Progenitor cell of endocrine pancreas (in vitro differentiated cells): ENCODE data around the gene ARHGAP29. TPM values are rescaled to one million over a fixed set of nuclear protein-coding genes. Genes with fewer than 3 reads are reported as not detected.
"Not testable (repeated sequence)": the region's sequence is repeated elsewhere in the genome, so short reads cannot be mapped to it uniquely, and the experiment has no call there.

Source experiments
- DNase-seq: peaks from one replicate; pipeline ENCODE4 v3.0.0; 2021; ENCODE audit warnings: low spot score; ENCODE audit not compliant: unreplicated experiment
- H3K27ac Mint-ChIP-seq: 2 replicates; pipeline ENCODE4 v1.8.0; 2021; ENCODE audit warnings: mild to moderate bottlenecking, moderate library complexity, mixed read lengths
- H3K27me3 Mint-ChIP-seq: 2 replicates; pipeline ENCODE4 v1.8.0; 2021; ENCODE audit warnings: mixed read lengths
- H3K36me3 Mint-ChIP-seq: 2 replicates; pipeline ENCODE4 v1.8.0; 2022; ENCODE audit warnings: mixed read lengths; ENCODE audit not compliant: insufficient read depth
- H3K4me1 Mint-ChIP-seq: 2 replicates; pipeline ENCODE4 v1.8.0; 2021; ENCODE audit warnings: low read depth, mixed read lengths
- H3K4me3 Mint-ChIP-seq: 2 replicates; pipeline ENCODE4 v1.8.0; 2021; ENCODE audit warnings: low read depth, mild to moderate bottlenecking, moderate library complexity, mixed read lengths
- H3K9me3 Mint-ChIP-seq: 2 replicates; pipeline ENCODE4 v1.8.0; 2021; ENCODE audit warnings: low read depth, mixed read lengths
- total RNA-seq: library from RNA; stranded (reverse); gene quantifications from 2 replicates; pipeline ENCODE4 v1.2.1, GENCODE V29; 2021
- TF ChIP-seq, protein P1 (sequence below): fragments of 200-600 bp; sonication (generic); IDR thresholded peaks from one replicate; pipeline ENCODE4 v1.5.0; 2021; ENCODE audit warnings: antibody characterized with exemption, mild to moderate bottlenecking; ENCODE audit not compliant: unreplicated experiment

ARHGAP29 gene
- total RNA-seq, 1 donor from 2014 or later, result 12.4 TPM

DNA sequence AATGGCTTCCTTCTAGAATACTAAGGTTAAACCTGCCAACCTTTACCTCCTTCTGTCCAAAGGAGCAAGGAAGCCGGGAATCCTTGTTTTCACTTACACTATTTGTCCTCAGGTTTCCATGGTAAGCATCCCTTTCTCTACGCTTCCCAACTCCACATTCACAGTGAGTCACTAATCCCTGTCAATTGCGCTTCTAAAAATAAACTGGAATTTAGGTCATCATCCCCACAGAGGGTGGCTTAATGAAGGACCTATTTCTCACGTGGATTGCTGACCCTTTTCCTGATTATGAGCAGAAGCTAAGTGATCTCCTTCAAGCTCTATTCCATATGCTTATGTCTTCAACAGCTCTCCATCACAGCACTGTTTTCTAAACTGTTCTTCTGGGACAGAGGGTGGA is 76.6 kb downstream of the ARHGAP29 start:
- H3K4me3 Mint-ChIP-seq, result no peak overlapping the region
- H3K27me3 Mint-ChIP-seq, result no peaks in the 10 kb centered on the region
- DNase-seq, result no peak
- no peaks in the 10 kb centered on the region for H3K36me3 Mint-ChIP-seq
- no peak overlapping the region for H3K27ac Mint-ChIP-seq
- H3K4me1 Mint-ChIP-seq, result no peaks in the 10 kb centered on the region
- TF ChIP-seq, protein P1, sequence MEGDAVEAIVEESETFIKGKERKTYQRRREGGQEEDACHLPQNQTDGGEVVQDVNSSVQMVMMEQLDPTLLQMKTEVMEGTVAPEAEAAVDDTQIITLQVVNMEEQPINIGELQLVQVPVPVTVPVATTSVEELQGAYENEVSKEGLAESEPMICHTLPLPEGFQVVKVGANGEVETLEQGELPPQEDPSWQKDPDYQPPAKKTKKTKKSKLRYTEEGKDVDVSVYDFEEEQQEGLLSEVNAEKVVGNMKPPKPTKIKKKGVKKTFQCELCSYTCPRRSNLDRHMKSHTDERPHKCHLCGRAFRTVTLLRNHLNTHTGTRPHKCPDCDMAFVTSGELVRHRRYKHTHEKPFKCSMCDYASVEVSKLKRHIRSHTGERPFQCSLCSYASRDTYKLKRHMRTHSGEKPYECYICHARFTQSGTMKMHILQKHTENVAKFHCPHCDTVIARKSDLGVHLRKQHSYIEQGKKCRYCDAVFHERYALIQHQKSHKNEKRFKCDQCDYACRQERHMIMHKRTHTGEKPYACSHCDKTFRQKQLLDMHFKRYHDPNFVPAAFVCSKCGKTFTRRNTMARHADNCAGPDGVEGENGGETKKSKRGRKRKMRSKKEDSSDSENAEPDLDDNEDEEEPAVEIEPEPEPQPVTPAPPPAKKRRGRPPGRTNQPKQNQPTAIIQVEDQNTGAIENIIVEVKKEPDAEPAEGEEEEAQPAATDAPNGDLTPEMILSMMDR, result no peak
- H3K9me3 Mint-ChIP-seq, result peaks cover 16% of the 10 kb centered on the region

DNA sequence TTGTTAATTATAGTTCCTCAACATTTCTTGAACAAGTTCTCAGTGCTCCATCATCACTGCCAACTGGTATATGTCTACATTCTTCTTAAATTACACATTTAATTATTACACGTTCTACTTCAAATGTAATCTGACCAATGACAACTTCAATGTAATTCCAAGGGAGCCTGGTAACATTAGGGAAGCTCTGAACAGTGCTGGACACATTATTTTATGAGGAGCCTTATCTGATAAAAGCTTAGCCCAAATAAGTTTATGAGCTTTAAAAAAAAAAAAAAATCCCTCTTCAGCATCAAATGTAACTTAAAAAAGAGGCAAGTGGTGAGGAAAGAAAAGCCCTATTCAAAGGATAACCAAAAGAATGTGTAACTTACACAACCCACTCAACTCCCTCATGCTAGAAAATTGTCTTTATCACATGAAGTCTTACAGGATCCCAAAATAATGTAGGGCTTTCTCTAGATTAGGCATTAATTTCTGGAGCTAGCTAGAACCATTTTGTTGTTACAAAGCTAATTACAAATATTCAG is 81.2 kb downstream of the ARHGAP29 start:
- TF ChIP-seq, protein P1, result no peak
- no peak for DNase-seq
- no peaks in the 10 kb centered on the region for H3K27me3 Mint-ChIP-seq
- no peak overlapping the region for H3K4me3 Mint-ChIP-seq
- H3K9me3 Mint-ChIP-seq, result peaks cover 9% of the 10 kb centered on the region
- no peak overlapping the region for H3K27ac Mint-ChIP-seq
- H3K36me3 Mint-ChIP-seq, result no peaks in the 10 kb centered on the region
- H3K4me1 Mint-ChIP-seq, result peaks cover 2% of the 10 kb centered on the region

DNA sequence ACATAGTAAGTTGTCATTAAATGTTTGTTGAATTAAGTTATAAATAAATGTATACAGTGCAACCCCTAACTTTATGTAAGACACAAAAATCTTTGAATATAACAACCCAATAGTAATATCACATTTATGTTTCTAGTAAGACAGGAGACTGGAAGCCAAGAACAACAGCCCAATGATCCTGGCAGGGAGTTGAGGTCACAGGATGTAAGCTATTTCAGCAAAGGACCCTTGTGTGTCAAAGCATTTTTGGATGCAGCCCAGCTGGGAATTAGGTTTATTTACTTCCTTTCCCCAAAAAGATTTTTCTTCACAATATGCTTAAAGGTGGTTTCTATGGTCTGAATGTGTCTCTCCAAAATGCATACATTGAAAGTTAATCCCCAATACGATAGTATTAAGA is 82.4 kb downstream of the ARHGAP29 start:
- Mint-ChIP-seq H3K27ac (no peak overlapping the region), H3K9me3 (peaks cover 9% of the 10 kb centered on the region), H3K27me3 (no peaks in the 10 kb centered on the region), H3K4me1 (peaks cover 2% of the 10 kb centered on the region), H3K36me3 (no peaks in the 10 kb centered on the region), H3K4me3 (no peak overlapping the region)
- DNase-seq, result no peak
- TF ChIP-seq, protein P1, result no peak

DNA sequence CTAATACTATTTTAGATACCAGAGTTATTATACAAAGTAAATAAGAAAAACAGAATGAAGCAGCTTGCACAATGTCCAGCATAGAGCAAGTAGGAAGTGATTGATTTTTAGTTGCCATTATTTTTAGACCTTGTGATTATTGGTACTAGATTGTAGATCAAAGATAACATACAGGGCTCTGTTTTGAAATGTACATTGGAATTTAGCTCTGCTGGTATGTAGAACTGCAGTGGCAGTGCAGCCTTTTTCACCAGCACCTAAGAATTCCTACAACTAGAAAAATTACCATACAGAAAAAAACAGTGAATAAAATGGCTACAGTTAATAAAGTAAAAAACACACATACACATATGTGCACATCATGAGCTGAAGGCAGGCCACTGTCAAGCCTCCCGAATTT is 84.3 kb downstream of the ARHGAP29 start:
- peaks cover 9% of the 10 kb centered on the region for H3K9me3 Mint-ChIP-seq
- no peaks in the 10 kb centered on the region for H3K27me3 Mint-ChIP-seq
- H3K27ac Mint-ChIP-seq, result no peak overlapping the region
- peaks cover 3% of the 10 kb centered on the region for H3K4me1 Mint-ChIP-seq
- H3K4me3 Mint-ChIP-seq, result no peak overlapping the region
- TF ChIP-seq, protein P1, result no peak
- no peak for DNase-seq
- H3K36me3 Mint-ChIP-seq, result no peaks in the 10 kb centered on the region

DNA sequence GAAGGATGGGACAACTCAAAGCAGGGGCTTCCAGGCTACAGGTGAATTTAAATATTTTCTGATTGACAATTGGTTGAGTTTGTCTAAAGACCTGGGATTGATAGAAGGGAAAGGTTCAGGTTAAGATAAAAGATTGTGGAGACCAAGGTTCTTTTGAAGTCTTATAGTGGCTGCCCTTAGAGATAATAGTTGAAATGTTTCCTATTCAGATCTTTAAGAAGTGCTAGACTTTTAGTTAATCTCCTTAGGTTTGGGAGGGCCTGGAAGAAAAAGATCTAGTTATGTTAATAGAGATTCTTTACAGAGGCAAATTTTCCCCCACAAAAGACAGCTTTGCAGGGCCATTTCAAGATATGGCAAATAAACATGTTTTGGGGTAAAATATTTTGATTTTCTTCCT is 88.2 kb downstream of the ARHGAP29 start:
- DNase-seq, H3K27me3 Mint-ChIP-seq, H3K4me1 Mint-ChIP-seq, H3K9me3 Mint-ChIP-seq, H3K27ac Mint-ChIP-seq, H3K4me3 Mint-ChIP-seq, H3K36me3 Mint-ChIP-seq: not testable (repeated sequence)

DNA sequence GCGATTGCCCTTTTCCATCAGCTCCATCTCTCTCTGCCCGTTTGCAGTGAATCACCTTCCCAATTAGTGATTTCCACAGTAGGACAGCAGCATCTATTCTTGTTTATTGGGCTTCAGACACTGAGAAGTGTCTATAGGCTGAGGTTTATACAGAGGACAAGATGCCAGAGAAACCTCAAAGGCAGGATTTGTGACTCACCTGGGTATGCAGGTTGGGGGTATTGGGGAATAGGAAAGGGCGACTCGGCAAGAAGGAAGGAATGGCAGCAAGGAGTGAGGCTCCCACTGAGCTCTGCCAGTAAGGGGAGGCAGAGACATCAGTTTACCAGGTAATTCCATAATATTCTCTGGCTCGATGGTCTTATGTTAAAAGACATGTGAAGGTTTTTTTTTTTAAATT is 91.1 kb downstream of the ARHGAP29 start:
- H3K36me3 Mint-ChIP-seq, result no peaks in the 10 kb centered on the region
- peaks cover 1% of the 10 kb centered on the region for H3K4me1 Mint-ChIP-seq
- TF ChIP-seq, protein P1, result no peak
- no peak overlapping the region for H3K4me3 Mint-ChIP-seq
- no peaks in the 10 kb centered on the region for H3K9me3 Mint-ChIP-seq
- no peak overlapping the region for H3K27ac Mint-ChIP-seq
- H3K27me3 Mint-ChIP-seq, result no peaks in the 10 kb centered on the region
- DNase-seq, result no peak
